ENCODE data around the gene FXYD5.
A peak's percentile ranks its signal among the peaks of the same experiment; 100 is the strongest.
"Not testable (repeated sequence)": the region's sequence is repeated elsewhere in the genome, so short reads cannot be mapped to it uniquely, and the experiment has no call there.

The FXYD5 gene

GRCh38 chr19:35150445-35150844 is 4.1 kb upstream of the FXYD5 start:
- in situ Hi-C loops (cut with HindIII; ENCODE audit: low sequenced_read_pairs) = no loop called here
- DNase-seq (ENCODE audit: low read depth, low spot score) = no peak
- H3K4me3 ChIP-seq (ENCODE audit: low read depth, low read length) = no peak overlapping the region
- TF ChIP-seq, protein P1, sequence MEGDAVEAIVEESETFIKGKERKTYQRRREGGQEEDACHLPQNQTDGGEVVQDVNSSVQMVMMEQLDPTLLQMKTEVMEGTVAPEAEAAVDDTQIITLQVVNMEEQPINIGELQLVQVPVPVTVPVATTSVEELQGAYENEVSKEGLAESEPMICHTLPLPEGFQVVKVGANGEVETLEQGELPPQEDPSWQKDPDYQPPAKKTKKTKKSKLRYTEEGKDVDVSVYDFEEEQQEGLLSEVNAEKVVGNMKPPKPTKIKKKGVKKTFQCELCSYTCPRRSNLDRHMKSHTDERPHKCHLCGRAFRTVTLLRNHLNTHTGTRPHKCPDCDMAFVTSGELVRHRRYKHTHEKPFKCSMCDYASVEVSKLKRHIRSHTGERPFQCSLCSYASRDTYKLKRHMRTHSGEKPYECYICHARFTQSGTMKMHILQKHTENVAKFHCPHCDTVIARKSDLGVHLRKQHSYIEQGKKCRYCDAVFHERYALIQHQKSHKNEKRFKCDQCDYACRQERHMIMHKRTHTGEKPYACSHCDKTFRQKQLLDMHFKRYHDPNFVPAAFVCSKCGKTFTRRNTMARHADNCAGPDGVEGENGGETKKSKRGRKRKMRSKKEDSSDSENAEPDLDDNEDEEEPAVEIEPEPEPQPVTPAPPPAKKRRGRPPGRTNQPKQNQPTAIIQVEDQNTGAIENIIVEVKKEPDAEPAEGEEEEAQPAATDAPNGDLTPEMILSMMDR (IDR thresholded peaks at IDR 0.05; ENCODE audit: low read depth, low read length) = no peak

DNA sequence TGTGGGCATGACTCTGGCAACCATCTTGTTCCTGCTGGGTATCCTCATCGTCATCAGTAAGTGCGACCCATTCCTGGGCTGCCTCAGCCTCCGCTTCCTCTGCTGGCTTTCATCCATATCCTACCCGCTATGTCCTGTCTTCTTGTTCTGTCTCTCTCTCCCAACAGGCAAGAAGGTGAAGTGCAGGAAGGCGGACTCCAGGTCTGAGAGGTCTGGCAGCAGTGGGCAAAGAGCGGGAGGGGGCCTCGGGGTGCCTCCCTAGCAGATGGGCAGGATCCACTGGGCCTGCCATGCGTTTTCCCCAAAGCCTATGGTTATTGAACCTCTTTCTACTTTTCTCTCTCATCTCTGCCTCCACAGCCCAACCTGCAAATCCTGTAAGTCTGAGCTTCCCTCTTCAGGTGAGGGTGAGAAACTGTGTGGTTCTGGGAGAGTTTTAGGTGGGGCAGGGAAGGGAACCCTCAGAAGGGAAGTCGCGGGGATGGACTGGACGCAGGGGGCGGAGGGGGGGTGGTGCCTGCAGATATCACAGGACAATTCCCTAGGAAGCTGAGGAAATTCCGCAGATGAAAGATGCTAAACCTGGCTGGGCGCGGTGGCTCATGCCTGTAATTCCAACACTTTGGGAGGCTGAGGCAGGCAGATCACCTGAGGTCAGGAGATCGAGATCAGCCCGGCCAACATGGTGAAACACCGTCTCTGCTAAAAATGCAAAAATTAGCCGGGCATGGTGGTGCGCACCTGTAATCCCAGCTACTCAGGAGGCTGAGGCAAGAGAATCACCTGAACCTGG is 3.1 kb upstream of the FXYD5 start:
- TF ChIP-seq, protein P1 (IDR thresholded peaks at IDR 0.05; ENCODE audit: low read depth, low read length) = no peak
- no peak for DNase-seq (ENCODE audit: low read depth, low spot score)
- no peak overlapping the region for H3K4me3 ChIP-seq (ENCODE audit: low read depth, low read length)
- in situ Hi-C loops (cut with HindIII; ENCODE audit: low sequenced_read_pairs) = no loop called here

DNA sequence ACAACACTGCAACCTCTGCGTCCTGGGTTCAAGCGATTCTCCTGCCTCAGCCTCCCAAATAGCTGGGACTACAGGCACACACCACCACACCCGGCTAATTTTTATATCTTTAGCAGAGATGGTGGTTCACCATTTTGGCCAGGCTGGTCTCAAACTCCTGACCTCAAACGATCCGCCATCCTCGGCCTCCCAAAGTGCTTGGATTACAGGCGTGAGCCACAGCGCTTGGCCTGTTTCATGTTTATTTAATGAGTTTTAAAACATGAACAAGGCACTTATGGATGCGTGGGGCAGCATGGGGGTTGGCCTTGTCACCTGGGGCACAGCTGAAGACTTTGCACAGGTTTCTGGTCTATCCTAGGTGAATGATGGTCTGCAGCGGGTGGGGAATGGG is 1.4 kb upstream of the FXYD5 start:
- H3K4me3 ChIP-seq (ENCODE audit: low read depth, low read length); in situ Hi-C loops (cut with HindIII; ENCODE audit: low sequenced_read_pairs); DNase-seq (ENCODE audit: low read depth, low spot score): not testable (repeated sequence)

GRCh38 chr19:35153701-35154524 is 622 bp upstream of the FXYD5 start:
- TF ChIP-seq, protein P1 (IDR thresholded peaks at IDR 0.05; ENCODE audit: low read depth, low read length) = peak; percentile 75
- in situ Hi-C loops (cut with HindIII; ENCODE audit: low sequenced_read_pairs) = no loop called here
- DNase-seq (ENCODE audit: low read depth, low spot score) = no peak
- peak overlapping the region; percentile 78 for H3K4me3 ChIP-seq (ENCODE audit: low read depth, low read length)

DNA sequence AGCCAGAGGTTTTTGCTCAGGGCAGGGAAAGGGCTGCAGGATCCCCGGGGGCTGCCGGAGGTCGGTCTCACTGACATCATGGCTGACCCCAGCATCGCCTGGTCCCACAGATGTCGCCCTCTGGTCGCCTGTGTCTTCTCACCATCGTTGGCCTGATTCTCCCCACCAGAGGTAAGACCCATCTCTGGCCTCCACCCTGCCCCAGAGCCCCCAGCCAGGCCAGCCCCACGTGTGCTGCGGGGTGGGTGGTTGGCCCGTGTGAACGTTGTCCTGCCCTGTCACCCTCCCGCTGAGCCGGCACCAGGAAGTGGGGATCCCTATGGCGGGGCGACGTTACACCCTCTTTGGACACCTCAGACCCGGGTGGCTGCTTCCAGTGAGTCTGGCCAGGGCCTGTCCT is 906 bp downstream of the FXYD5 start:
- peak overlapping the region; percentile 78 for H3K4me3 ChIP-seq (ENCODE audit: low read depth, low read length)
- TF ChIP-seq, protein P1 (IDR thresholded peaks at IDR 0.05; ENCODE audit: low read depth, low read length) = no peak
- DNase-seq (ENCODE audit: low read depth, low spot score) = no peak
- in situ Hi-C loops (cut with HindIII; ENCODE audit: low sequenced_read_pairs) = no loop called here

GRCh38 chr19:35155981-35156672 is 1.6 kb downstream of the FXYD5 start:
- DNase-seq (ENCODE audit: low read depth, low spot score) = no peak
- in situ Hi-C loops (cut with HindIII; ENCODE audit: low sequenced_read_pairs) = no loop called here
- no peak overlapping the region for H3K4me3 ChIP-seq (ENCODE audit: low read depth, low read length)
- TF ChIP-seq, protein P1 (IDR thresholded peaks at IDR 0.05; ENCODE audit: low read depth, low read length) = no peak
